OCI-LY7 (cell line): ENCODE data around the gene C10orf90. TPM values are rescaled to one million over a fixed set of nuclear protein-coding genes. Genes with fewer than 3 reads are reported as not detected.

ENCODE experiments used
- BruUV-seq: library from RNA; stranded (reverse); fragments of 400-500 nt; replicated peaks from 2 replicates; lab custom pipeline; 2021; lab: Mats Ljungman, UMichigan
- CTCF ChIA-PET: fragments of 300-600 bp; sonication (Branson Sonifier 250); formaldehyde crosslinking; loops from one replicate; lab custom pipeline; 2022; ENCODE audit warnings: antibody characterized with exemption; ENCODE audit not compliant: unreplicated experiment; lab: Charles Lee
- POLR2A ChIA-PET: fragments of 300-600 bp; sonication (Branson Sonifier 250); formaldehyde crosslinking; loops from one replicate; lab custom pipeline; 2022; ENCODE audit warnings: antibody characterized with exemption; lab: Charles Lee
- DNase-seq: peaks from one replicate; pipeline ENCODE4 v3.0.0-alpha.2; 2015; ENCODE audit warnings: low spot score
- H2AFZ ChIP-seq: fragments of 200-600 bp; sonication (generic), shearing (Covaris generic); 2 replicates; pipeline ENCODE4 v1.6.1; 2014; ENCODE audit warnings: mild to moderate bottlenecking, antibody characterized with exemption, low read length, moderate library complexity
- H3K27ac ChIP-seq: fragments of 200-600 bp; sonication (generic); 2 replicates; pipeline ENCODE4 v1.5.1; 2014; ENCODE audit warnings: mixed run types, low read depth, mild to moderate bottlenecking, moderate library complexity, low read length, inconsistent platforms; ENCODE audit not compliant: poor library complexity, severe bottlenecking
- H3K36me3 ChIP-seq: fragments of 200-600 bp; sonication (generic); 2 replicates; pipeline ENCODE4 v1.6.1; 2014; ENCODE audit warnings: mild to moderate bottlenecking, antibody characterized with exemption, low read length, moderate library complexity, mixed read lengths; ENCODE audit not compliant: insufficient read depth
- H3K4me1 ChIP-seq: fragments of 200-600 bp; sonication (generic); 2 replicates; pipeline ENCODE4 v1.5.1; 2014; ENCODE audit warnings: mild to moderate bottlenecking, low read length; ENCODE audit not compliant: insufficient read depth, poor library complexity, severe bottlenecking
- H3K4me2 ChIP-seq: fragments of 200-600 bp; sonication (generic); 2 replicates; pipeline ENCODE4 v1.6.1; 2014; ENCODE audit warnings: mild to moderate bottlenecking, low read length
- H3K4me3 ChIP-seq: fragments of 200-600 bp; sonication (generic); 2 replicates; pipeline ENCODE4 v1.5.1; 2014; ENCODE audit warnings: mild to moderate bottlenecking, low read depth, low read length; ENCODE audit not compliant: poor library complexity, severe bottlenecking
- H3K79me2 ChIP-seq: fragments of 200-600 bp; sonication (generic); 2 replicates; pipeline ENCODE4 v1.6.1; 2016; ENCODE audit warnings: low read depth, mild to moderate bottlenecking, low read length, moderate library complexity, mixed read lengths; ENCODE audit not compliant: insufficient read depth
- H3K9me2 ChIP-seq: fragments of 200-600 bp; sonication (generic); 2 replicates; pipeline ENCODE4 v1.6.1; 2016; ENCODE audit warnings: mild to moderate bottlenecking, low read length, mixed read lengths; ENCODE audit not compliant: insufficient read depth
- H3K9me3 ChIP-seq: fragments of 200-600 bp; sonication (generic); 2 replicates; pipeline ENCODE4 v1.6.1; 2014; ENCODE audit warnings: mild to moderate bottlenecking, mixed run types, low read length, mixed read lengths
- H4K20me1 ChIP-seq: fragments of 200-600 bp; sonication (generic); 2 replicates; pipeline ENCODE4 v1.6.1; 2014; ENCODE audit warnings: mild to moderate bottlenecking, antibody characterized with exemption, low read length, moderate library complexity, mixed read lengths; ENCODE audit not compliant: insufficient read depth
- CTCF ChIP-seq: fragments of 200-600 bp; sonication (generic); conservative IDR thresholded peaks from 2 replicates; pipeline ENCODE4 v1.5.1; 2014; ENCODE audit warnings: mild to moderate bottlenecking, antibody characterized with exemption, low read length, moderate library complexity, mixed read lengths
- EZH2phosphoT487 ChIP-seq: fragments of 200-600 bp; sonication (generic); IDR thresholded peaks from 2 replicates; pipeline ENCODE4 v1.6.1; 2018; ENCODE audit warnings: low read depth, borderline replicate concordance, mild to moderate bottlenecking, mixed run types, antibody characterized with exemption, low read length, moderate library complexity, mixed read lengths
- intact Hi-C: fragments of 100-400 bp; cut with micrococcal nuclease; formaldehyde crosslinking; loops from one replicate; pipeline ENCODE4 v1.10.0; 2022; ENCODE audit not compliant: unreplicated experiment
- total RNA-seq, 2 experiments: library from RNA; depleted of rRNA in 1 of 2; stranded (reverse); fragments of >200 nt in 1 of 2; shearing (Covaris generic) in 1 of 2; gene quantifications; 2 replicates each; pipeline ENCODE4 v1.2.3, GENCODE V29; 2014 to 2022

C10orf90 gene
- total RNA-seq, 2 experiments from 2014 or later: not detected

- no peak overlapping the region for H3K4me2 ChIP-seq
- DNase-seq: no peak
- intact Hi-C loops: no loop called here
- H3K36me3 ChIP-seq: no peaks in the 10 kb centered on the region
- ChIA-PET CTCF (no interaction called here), POLR2A (no interaction called here)
- BruUV-seq: no TSS peak
- H3K79me2 ChIP-seq: no peaks in the 10 kb centered on the region
- no peak for TF ChIP-seq CTCF
- no peaks in the 10 kb centered on the region for H3K9me2 ChIP-seq
- H3K9me3 ChIP-seq: no peaks in the 10 kb centered on the region
- no peaks in the 10 kb centered on the region for H4K20me1 ChIP-seq
- no peaks in the 10 kb centered on the region for H3K4me1 ChIP-seq
- H2AFZ ChIP-seq: no peak overlapping the region
- H3K27ac ChIP-seq: no peak overlapping the region
- no peak overlapping the region for H3K4me3 ChIP-seq
Observed at GRCh38 chr10:126439942-126440341, 230.6 kb downstream of the C10orf90 start.

GRCh38 chr10:126438407-126438783, 232.1 kb downstream of the C10orf90 start:
- Histone ChIP-seq H3K36me3 (no peaks in the 10 kb centered on the region), H3K9me3 (no peaks in the 10 kb centered on the region), H3K27ac (no peak overlapping the region), H3K4me3 (no peak overlapping the region), H2AFZ (no peak overlapping the region), H3K79me2 (no peaks in the 10 kb centered on the region), H3K9me2 (no peaks in the 10 kb centered on the region), H3K4me1 (no peaks in the 10 kb centered on the region), H4K20me1 (no peaks in the 10 kb centered on the region), H3K4me2 (no peak overlapping the region)
- intact Hi-C loops: no loop called here
- ChIA-PET POLR2A (no interaction called here), CTCF (no interaction called here)
- DNase-seq: no peak
- TF ChIP-seq CTCF: no peak
- no peak for TF ChIP-seq EZH2phosphoT487
- no TSS peak for BruUV-seq

- TF ChIP-seq EZH2phosphoT487 (no peak), CTCF (no peak)
- ChIA-PET CTCF (no interaction called here), POLR2A (no interaction called here)
- Histone ChIP-seq H3K27ac (no peak overlapping the region), H3K36me3 (no peaks in the 10 kb centered on the region), H3K9me2 (no peaks in the 10 kb centered on the region), H2AFZ (no peak overlapping the region), H3K4me1 (no peaks in the 10 kb centered on the region), H3K4me2 (no peak overlapping the region), H3K79me2 (no peaks in the 10 kb centered on the region), H3K9me3 (no peaks in the 10 kb centered on the region), H3K4me3 (no peak overlapping the region), H4K20me1 (no peaks in the 10 kb centered on the region)
- no peak for DNase-seq
- intact Hi-C loops: no loop called here
- BruUV-seq: no TSS peak
Observed at GRCh38 chr10:126437635-126438406, 232.7 kb downstream of the C10orf90 start.
